CD4-positive, CD25-positive, alpha-beta regulatory T cell (primary cell): ENCODE data around the gene DUSP10. TPM values are rescaled to one million over a fixed set of nuclear protein-coding genes. Genes with fewer than 3 reads are reported as not detected.

ENCODE experiments used
- ATAC-seq, 2 donors: fragments of 150-1000 bp; cut with Tn5 transposase; one replicate each; pipeline ENCODE4 v1.10.0; 2021; ENCODE audit warnings: low read depth in 2 of 2, moderate number of reproducible peaks in 2 of 2, moderate library complexity in 1 of 2
- DNase-seq, 3 donors: peaks; one replicate each; pipeline versions ENCODE4 v3.0.0 to v3.0.0-alpha.2; 2012 to 2022; ENCODE audit warnings: mixed read lengths in 1 of 3
- H3K27ac ChIP-seq: one replicate; pipeline ENCODE4 v1.7.0; 2013; ENCODE audit warnings: mild to moderate bottlenecking, low read length; ENCODE audit not compliant: insufficient read depth, poor library complexity, severe bottlenecking
- H3K27me3 ChIP-seq: one replicate; pipeline ENCODE4 v1.7.0; 2013; ENCODE audit warnings: low read length; ENCODE audit not compliant: control insufficient read depth, insufficient read depth
- H3K36me3 ChIP-seq: one replicate; pipeline ENCODE4 v1.7.0; 2013; ENCODE audit warnings: mild to moderate bottlenecking, low read length, moderate library complexity; ENCODE audit not compliant: control insufficient read depth, insufficient read depth
- H3K4me1 ChIP-seq: 2 replicates; pipeline ENCODE4 v1.7.0; 2013; ENCODE audit warnings: mild to moderate bottlenecking, low read length; ENCODE audit not compliant: insufficient read depth, control insufficient read depth, poor library complexity, severe bottlenecking
- H3K4me3 ChIP-seq: one replicate; pipeline ENCODE4 v1.7.0; 2013; ENCODE audit warnings: low read depth, mild to moderate bottlenecking, low read length, moderate library complexity
- H3K9me3 ChIP-seq, 2 experiments: 1 replicate in 1 of 2; 2 replicates in 1 of 2; pipeline ENCODE4 v1.7.0; 2013; ENCODE audit warnings: low read length in 2 of 2, mild to moderate bottlenecking in 1 of 2, moderate library complexity in 1 of 2; ENCODE audit not compliant: control insufficient read depth in 2 of 2
- H3K27ac Mint-ChIP-seq, 3 donors: one replicate each; pipeline ENCODE4 v1.8.0; 2020 to 2022; ENCODE audit warnings: mild to moderate bottlenecking in 3 of 3, mixed read lengths in 3 of 3, moderate library complexity in 2 of 3
- H3K27me3 Mint-ChIP-seq: one replicate; pipeline ENCODE4 v1.8.0; 2022; ENCODE audit warnings: mild to moderate bottlenecking, mixed read lengths
- H3K36me3 Mint-ChIP-seq: one replicate; pipeline ENCODE4 v1.8.0; 2020; ENCODE audit warnings: mixed read lengths
- H3K4me1 Mint-ChIP-seq, 4 donors: one replicate each; pipeline ENCODE4 v1.8.0; 2020 to 2022; ENCODE audit warnings: mixed read lengths in 4 of 4, mild to moderate bottlenecking in 1 of 4
- H3K4me3 Mint-ChIP-seq, 4 donors: one replicate each; pipeline ENCODE4 v1.8.0; 2020 to 2022; ENCODE audit warnings: mild to moderate bottlenecking in 4 of 4, mixed read lengths in 4 of 4, moderate library complexity in 3 of 4
- H3K9me3 Mint-ChIP-seq, 7 donors: one replicate each; pipeline ENCODE4 v1.8.0; 2020 to 2022; ENCODE audit warnings: mixed read lengths in 7 of 7, mild to moderate bottlenecking in 3 of 7, moderate library complexity in 2 of 7
- polyA plus RNA-seq, 4 donors: library from polyadenylated mRNA; unstranded; fragments of 300-500 nt; fragmentation: Illumina TruSeq; gene quantifications; one replicate each; pipeline ENCODE4 v1.2.3, GENCODE V29; 2021
- total RNA-seq: library from RNA; stranded (reverse); gene quantifications from one replicate; pipeline ENCODE4 v1.2.3, GENCODE V29; 2022

The DUSP10 gene
- total and polyA plus RNA-seq, 5 donors from 2014 or later = 30.7 to 251 (median 37.7) TPM

- Mint-ChIP-seq H3K4me3 (no peak overlapping the region), H3K36me3 (no peaks in the 10 kb centered on the region), H3K9me3 (peaks cover 0 to 2% (median 0%) of the 10 kb centered on the region in 7 donors), H3K27ac (no peak overlapping the region), H3K4me1 (peaks cover 0 to under 1% (median 0%) of the 10 kb centered on the region in 4 donors), H3K27me3 (peaks cover 4% of the 10 kb centered on the region)
- H3K27me3 ChIP-seq = no peaks in the 10 kb centered on the region
- no peaks in the 10 kb centered on the region for H3K4me1 ChIP-seq
- H3K36me3 ChIP-seq = no peaks in the 10 kb centered on the region
- H3K9me3 ChIP-seq = no peaks in the 10 kb centered on the region
- H3K4me3 ChIP-seq = no peak overlapping the region
- ATAC-seq (no peak), DNase-seq (no peak)
- H3K27ac ChIP-seq = no peak overlapping the region
These were observed 68.9 kb downstream of the DUSP10 start for GRCh38 chr1:221672965-221673364.

- Histone ChIP-seq H3K4me3 (no peak overlapping the region), H3K4me1 (no peaks in the 10 kb centered on the region), H3K27me3 (no peaks in the 10 kb centered on the region), H3K36me3 (no peaks in the 10 kb centered on the region), H3K9me3 (no peaks in the 10 kb centered on the region), H3K27ac (no peak overlapping the region)
- no peaks in the 10 kb centered on the region for H3K4me1 Mint-ChIP-seq
- DNase-seq = no peak
- H3K36me3 Mint-ChIP-seq = no peaks in the 10 kb centered on the region
- peaks cover 0 to 2% (median 0%) of the 10 kb centered on the region in 7 donors for H3K9me3 Mint-ChIP-seq
- H3K27ac Mint-ChIP-seq = no peak overlapping the region
- no peak for ATAC-seq
- peaks cover 4% of the 10 kb centered on the region for H3K27me3 Mint-ChIP-seq
- H3K4me3 Mint-ChIP-seq = no peak overlapping the region
These were observed 69.6 kb downstream of the DUSP10 start for GRCh38 chr1:221672239-221672645.

GRCh38 chr1:221670081-221670480 lies 71.8 kb downstream of the DUSP10 start:
- H3K4me3 Mint-ChIP-seq = no peak overlapping the region

GRCh38 chr1:221669441-221669840 lies 72.4 kb downstream of the DUSP10 start:
- Mint-ChIP-seq H3K27me3 (peaks cover 4% of the 10 kb centered on the region), H3K4me1 (no peaks in the 10 kb centered on the region), H3K36me3 (no peaks in the 10 kb centered on the region), H3K4me3 (no peak overlapping the region), H3K9me3 (peaks cover 0 to 2% (median 0%) of the 10 kb centered on the region in 7 donors), H3K27ac (no peak overlapping the region)
- no peaks in the 10 kb centered on the region for H3K4me1 ChIP-seq
- no peak for DNase-seq
- no peaks in the 10 kb centered on the region for H3K36me3 ChIP-seq
- no peak overlapping the region for H3K27ac ChIP-seq
- no peak for ATAC-seq
- no peak overlapping the region for H3K4me3 ChIP-seq
- no peaks in the 10 kb centered on the region for H3K27me3 ChIP-seq
- H3K9me3 ChIP-seq = no peaks in the 10 kb centered on the region

More at GRCh38 chr1:221670081-221670480, 71.8 kb downstream of the DUSP10 start:
- Histone ChIP-seq H3K27me3 (no peaks in the 10 kb centered on the region), H3K27ac (no peak overlapping the region), H3K4me3 (no peak overlapping the region), H3K36me3 (no peaks in the 10 kb centered on the region), H3K4me1 (no peaks in the 10 kb centered on the region), H3K9me3 (no peaks in the 10 kb centered on the region)
- ATAC-seq = no peak
- Mint-ChIP-seq H3K36me3 (no peaks in the 10 kb centered on the region), H3K27ac (no peak overlapping the region), H3K4me1 (no peaks in the 10 kb centered on the region), H3K9me3 (peaks cover 0 to 2% (median 0%) of the 10 kb centered on the region in 7 donors), H3K27me3 (peaks cover 4% of the 10 kb centered on the region)
- DNase-seq = no peak

GRCh38 chr1:221667504-221667903 lies 74.4 kb downstream of the DUSP10 start:
- H3K9me3 Mint-ChIP-seq = peaks cover 0 to 1% (median 0%) of the 10 kb centered on the region in 7 donors

GRCh38 chr1:221664253-221664652 lies 77.6 kb downstream of the DUSP10 start:
- no peaks in the 10 kb centered on the region for H3K4me1 ChIP-seq

More at GRCh38 chr1:221667504-221667903, 74.4 kb downstream of the DUSP10 start:
- no peaks in the 10 kb centered on the region for H3K27me3 ChIP-seq
- H3K36me3 ChIP-seq = no peaks in the 10 kb centered on the region
- H3K4me3 Mint-ChIP-seq = no peak overlapping the region
- no peaks in the 10 kb centered on the region for H3K4me1 Mint-ChIP-seq
- peaks cover 4% of the 10 kb centered on the region for H3K27me3 Mint-ChIP-seq
- no peaks in the 10 kb centered on the region for H3K9me3 ChIP-seq
- H3K27ac Mint-ChIP-seq = peak overlapping the region in 1 of 3 donors; percentile 63
- H3K4me1 ChIP-seq = no peaks in the 10 kb centered on the region
- ATAC-seq (no peak), DNase-seq (no peak)
- H3K4me3 ChIP-seq = no peak overlapping the region
- H3K27ac ChIP-seq = no peak overlapping the region
- no peaks in the 10 kb centered on the region for H3K36me3 Mint-ChIP-seq

GRCh38 chr1:221663321-221663720 lies 78.6 kb downstream of the DUSP10 start:
- no peak overlapping the region for H3K4me3 ChIP-seq

More at GRCh38 chr1:221664253-221664652, 77.6 kb downstream of the DUSP10 start:
- Mint-ChIP-seq H3K4me3 (no peak overlapping the region), H3K9me3 (peaks cover 0 to 1% (median 0%) of the 10 kb centered on the region in 7 donors), H3K4me1 (peaks cover 0 to 7% (median 2%) of the 10 kb centered on the region in 4 donors), H3K27me3 (peaks cover 4% of the 10 kb centered on the region), H3K36me3 (no peaks in the 10 kb centered on the region), H3K27ac (no peak overlapping the region)
- DNase-seq (no peak), ATAC-seq (no peak)
- Histone ChIP-seq H3K27me3 (no peaks in the 10 kb centered on the region), H3K36me3 (no peaks in the 10 kb centered on the region), H3K9me3 (no peaks in the 10 kb centered on the region), H3K4me3 (no peak overlapping the region), H3K27ac (no peak overlapping the region)

GRCh38 chr1:221655766-221656305 lies 86.1 kb downstream of the DUSP10 start:
- peaks cover 0 to 2% (median 0%) of the 10 kb centered on the region in 7 donors for H3K9me3 Mint-ChIP-seq
- no peak overlapping the region for H3K4me3 ChIP-seq
- ATAC-seq = no peak
- H3K27me3 Mint-ChIP-seq = no peaks in the 10 kb centered on the region
- no peak overlapping the region for H3K4me3 Mint-ChIP-seq
- H3K9me3 ChIP-seq = no peaks in the 10 kb centered on the region
- no peaks in the 10 kb centered on the region for H3K27me3 ChIP-seq
- H3K4me1 Mint-ChIP-seq = peaks cover 0 to 6% (median 2%) of the 10 kb centered on the region in 4 donors
- no peak overlapping the region for H3K27ac Mint-ChIP-seq
- no peaks in the 10 kb centered on the region for H3K36me3 Mint-ChIP-seq
- DNase-seq = no peak
- no peaks in the 10 kb centered on the region for H3K4me1 ChIP-seq
- H3K27ac ChIP-seq = no peak overlapping the region
- no peaks in the 10 kb centered on the region for H3K36me3 ChIP-seq

More at GRCh38 chr1:221663321-221663720, 78.6 kb downstream of the DUSP10 start:
- DNase-seq (no peak), ATAC-seq (no peak)
- H3K9me3 Mint-ChIP-seq = peaks cover 0 to 1% (median 0%) of the 10 kb centered on the region in 7 donors
- H3K27ac Mint-ChIP-seq = no peak overlapping the region
- no peaks in the 10 kb centered on the region for H3K36me3 Mint-ChIP-seq
- no peaks in the 10 kb centered on the region for H3K36me3 ChIP-seq
- H3K4me1 ChIP-seq = no peaks in the 10 kb centered on the region
- no peaks in the 10 kb centered on the region for H3K27me3 Mint-ChIP-seq
- H3K4me1 Mint-ChIP-seq = peaks cover 0 to 7% (median 2%) of the 10 kb centered on the region in 4 donors
- H3K27ac ChIP-seq = no peak overlapping the region
- H3K4me3 Mint-ChIP-seq = no peak overlapping the region
- H3K9me3 ChIP-seq = no peaks in the 10 kb centered on the region
- no peaks in the 10 kb centered on the region for H3K27me3 ChIP-seq
